ENCODE measurements around the gene NPM1.

DNA sequence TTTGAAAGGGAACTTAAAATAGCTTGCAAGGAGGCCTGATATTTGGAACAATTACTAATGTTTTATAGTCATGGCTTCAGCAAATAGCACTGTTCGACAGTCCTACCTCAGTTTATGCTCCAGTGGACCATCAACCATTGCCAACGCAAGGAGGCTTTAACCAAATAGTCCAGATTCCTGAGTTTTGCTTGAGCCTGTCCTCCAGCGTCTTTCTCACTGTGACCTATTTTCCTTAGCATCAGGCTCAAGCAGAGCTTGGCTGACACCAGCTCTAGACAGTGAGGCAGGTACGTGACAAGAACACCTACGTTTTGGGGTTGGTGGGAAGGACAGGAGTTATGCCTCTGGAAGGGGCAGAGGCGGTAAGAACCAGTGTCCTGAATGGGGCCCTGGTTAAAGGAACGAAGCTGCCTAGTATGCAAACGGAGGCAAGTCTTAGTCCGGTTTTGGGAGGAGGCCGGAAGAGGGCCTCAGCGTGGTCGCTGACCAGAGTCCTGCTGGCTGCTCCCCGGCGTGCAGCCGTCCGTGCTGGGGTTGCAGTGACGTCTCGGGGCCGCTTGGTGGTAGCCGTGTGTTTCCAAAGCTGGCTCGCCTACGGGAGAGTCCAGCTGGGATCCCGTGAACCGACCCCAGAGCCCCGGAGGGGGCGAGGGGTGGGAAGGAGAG is 30.8 kb downstream of the NPM1 start:
- TF ChIP-seq, protein P1, sequence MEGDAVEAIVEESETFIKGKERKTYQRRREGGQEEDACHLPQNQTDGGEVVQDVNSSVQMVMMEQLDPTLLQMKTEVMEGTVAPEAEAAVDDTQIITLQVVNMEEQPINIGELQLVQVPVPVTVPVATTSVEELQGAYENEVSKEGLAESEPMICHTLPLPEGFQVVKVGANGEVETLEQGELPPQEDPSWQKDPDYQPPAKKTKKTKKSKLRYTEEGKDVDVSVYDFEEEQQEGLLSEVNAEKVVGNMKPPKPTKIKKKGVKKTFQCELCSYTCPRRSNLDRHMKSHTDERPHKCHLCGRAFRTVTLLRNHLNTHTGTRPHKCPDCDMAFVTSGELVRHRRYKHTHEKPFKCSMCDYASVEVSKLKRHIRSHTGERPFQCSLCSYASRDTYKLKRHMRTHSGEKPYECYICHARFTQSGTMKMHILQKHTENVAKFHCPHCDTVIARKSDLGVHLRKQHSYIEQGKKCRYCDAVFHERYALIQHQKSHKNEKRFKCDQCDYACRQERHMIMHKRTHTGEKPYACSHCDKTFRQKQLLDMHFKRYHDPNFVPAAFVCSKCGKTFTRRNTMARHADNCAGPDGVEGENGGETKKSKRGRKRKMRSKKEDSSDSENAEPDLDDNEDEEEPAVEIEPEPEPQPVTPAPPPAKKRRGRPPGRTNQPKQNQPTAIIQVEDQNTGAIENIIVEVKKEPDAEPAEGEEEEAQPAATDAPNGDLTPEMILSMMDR (conservative IDR thresholded peaks at IDR 0.05; ENCODE audit: low read depth, low read length): peak; percentile 98
- TF ChIP-seq EZH2 (IDR thresholded peaks at IDR 0.05; ENCODE audit: low read length, unreplicated experiment): no peak
